Measurements from ENCODE around the gene PIGU. TPM values are rescaled to one million over a fixed set of nuclear protein-coding genes. Genes with fewer than 3 reads are reported as not detected.

The PIGU gene
- total and polyA plus RNA-seq, 2 donors = 17.3 to 19.1 TPM

GRCh38 chr20:34579191-34579978, 97.5 kb downstream of the PIGU start:
- H3K4me1 ChIP-seq (ENCODE audit: insufficient read depth) = no peaks in the 10 kb centered on the region
- H3K27ac ChIP-seq (ENCODE audit: low read depth) = no peak overlapping the region
- 66% methylated on average over 11 of the region's 11 CpGs for WGBS
- no peaks in the 10 kb centered on the region for H3K36me3 ChIP-seq (ENCODE audit: insufficient read depth)
- no peak for DNase-seq (ENCODE audit: extremely low spot score)
- no peak overlapping the region for H3K4me3 ChIP-seq (ENCODE audit: low read depth, low read length)

GRCh38 chr20:34578521-34578920, 98.4 kb downstream of the PIGU start:
- no peak overlapping the region for H3K4me3 ChIP-seq (ENCODE audit: low read depth, low read length)
- H3K36me3 ChIP-seq (ENCODE audit: insufficient read depth) = no peaks in the 10 kb centered on the region
- no peak for DNase-seq (ENCODE audit: extremely low spot score)
- H3K4me1 ChIP-seq (ENCODE audit: insufficient read depth) = no peaks in the 10 kb centered on the region
- 77% methylated on average over 6 of the region's 6 CpGs for WGBS
- H3K27ac ChIP-seq (ENCODE audit: low read depth) = no peak overlapping the region

GRCh38 chr20:34578025-34578424, 98.9 kb downstream of the PIGU start:
- H3K4me1 ChIP-seq (ENCODE audit: insufficient read depth) = no peaks in the 10 kb centered on the region
- WGBS = 55% methylated on average over 2 of the region's 2 CpGs
- H3K4me3 ChIP-seq (ENCODE audit: low read depth, low read length) = no peak overlapping the region
- DNase-seq (ENCODE audit: extremely low spot score) = no peak
- no peak overlapping the region for H3K27ac ChIP-seq (ENCODE audit: low read depth)
- no peaks in the 10 kb centered on the region for H3K36me3 ChIP-seq (ENCODE audit: insufficient read depth)

GRCh38 chr20:34577061-34577460, 99.8 kb downstream of the PIGU start:
- no peak overlapping the region for H3K4me3 ChIP-seq (ENCODE audit: low read depth, low read length)
- DNase-seq (ENCODE audit: extremely low spot score) = no peak
- no peak overlapping the region for H3K27ac ChIP-seq (ENCODE audit: low read depth)
- WGBS = 98% methylated on average over 4 of the region's 4 CpGs
- no peaks in the 10 kb centered on the region for H3K4me1 ChIP-seq (ENCODE audit: insufficient read depth)
- no peaks in the 10 kb centered on the region for H3K36me3 ChIP-seq (ENCODE audit: insufficient read depth)

- WGBS = 97% methylated on average over 4 of the region's 4 CpGs
- Histone ChIP-seq H3K36me3 (ENCODE audit: insufficient read depth) (no peaks in the 10 kb centered on the region), H3K4me3 (ENCODE audit: low read depth, low read length) (no peak overlapping the region), H3K4me1 (ENCODE audit: insufficient read depth) (no peaks in the 10 kb centered on the region), H3K27ac (ENCODE audit: low read depth) (no peak overlapping the region)
- no peak for DNase-seq (ENCODE audit: extremely low spot score)
These were observed 101.1 kb downstream of the PIGU start for GRCh38 chr20:34575756-34576155.

DNA sequence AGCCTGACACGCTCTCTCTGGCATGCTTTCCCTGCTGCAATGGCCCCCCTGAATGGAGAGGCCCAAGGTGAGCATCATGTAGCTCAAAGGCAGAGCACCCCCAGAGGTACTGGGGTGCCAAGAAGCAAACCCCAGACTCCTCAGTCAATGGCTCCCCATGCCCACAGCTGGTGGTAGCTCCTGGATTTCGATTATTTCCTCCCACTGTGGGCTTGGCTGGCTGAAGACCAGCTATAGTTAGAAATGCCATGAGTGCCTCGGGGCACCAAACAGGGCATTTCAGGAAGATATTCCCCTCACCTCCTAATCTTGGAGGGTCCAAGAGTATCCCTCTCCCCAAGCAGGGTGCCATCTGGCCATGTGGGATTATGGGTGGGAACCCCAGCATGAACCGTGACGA, 101.6 kb downstream of the PIGU start:
- DNase-seq (ENCODE audit: extremely low spot score) = no peak
- no peak overlapping the region for H3K4me3 ChIP-seq (ENCODE audit: low read depth, low read length)
- no peak overlapping the region for H3K27ac ChIP-seq (ENCODE audit: low read depth)
- no peaks in the 10 kb centered on the region for H3K36me3 ChIP-seq (ENCODE audit: insufficient read depth)
- no peaks in the 10 kb centered on the region for H3K4me1 ChIP-seq (ENCODE audit: insufficient read depth)
- WGBS = 96% methylated on average over 5 of the region's 5 CpGs

DNA sequence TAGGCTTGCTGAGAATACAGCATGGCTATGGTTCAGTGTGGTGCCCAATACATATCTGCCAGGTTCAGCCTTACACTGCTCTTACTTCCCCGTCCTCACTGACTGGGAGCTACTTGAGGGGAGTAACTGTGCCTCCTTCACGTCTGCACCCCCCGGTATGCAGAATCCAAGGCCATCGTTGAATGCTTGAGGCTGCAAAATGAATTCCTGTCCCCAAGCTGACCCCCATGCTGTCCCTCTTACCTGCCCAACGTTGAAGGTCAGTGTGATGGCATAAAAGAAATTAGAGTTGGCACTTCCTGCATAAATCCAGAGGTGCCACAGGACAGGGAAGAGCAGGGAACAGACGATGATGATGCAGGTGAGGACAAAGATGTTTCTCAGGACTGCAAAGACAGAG, 102.0 kb downstream of the PIGU start:
- DNase-seq (ENCODE audit: extremely low spot score) = no peak
- Histone ChIP-seq H3K4me3 (ENCODE audit: low read depth, low read length) (no peak overlapping the region), H3K36me3 (ENCODE audit: insufficient read depth) (no peaks in the 10 kb centered on the region), H3K27ac (ENCODE audit: low read depth) (no peak overlapping the region), H3K4me1 (ENCODE audit: insufficient read depth) (no peaks in the 10 kb centered on the region)
- WGBS = 91% methylated on average over 6 of the region's 6 CpGs

DNA sequence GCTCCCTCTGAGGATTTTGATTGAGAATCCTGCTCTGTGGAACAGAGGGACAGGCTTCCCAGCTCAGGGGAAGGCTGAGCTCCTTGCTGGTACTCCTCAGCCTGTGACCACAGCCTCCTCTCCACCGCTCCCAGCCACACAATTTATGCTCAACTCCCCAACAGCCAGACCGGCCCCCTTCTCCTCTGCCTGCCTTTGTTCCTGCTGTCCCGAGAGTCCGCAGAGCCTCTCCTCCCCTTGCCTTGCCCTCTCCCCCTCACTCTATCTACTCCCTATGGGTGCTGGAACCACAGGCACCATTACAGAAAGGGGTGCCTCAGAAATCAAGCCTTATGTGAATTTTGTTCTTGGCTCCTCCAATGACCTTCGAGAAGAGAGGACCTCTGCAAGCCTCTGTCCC, 102.5 kb downstream of the PIGU start:
- DNase-seq (ENCODE audit: extremely low spot score) = no peak
- Histone ChIP-seq H3K4me3 (ENCODE audit: low read depth, low read length) (no peak overlapping the region), H3K36me3 (ENCODE audit: insufficient read depth) (no peaks in the 10 kb centered on the region), H3K27ac (ENCODE audit: low read depth) (no peak overlapping the region), H3K4me1 (ENCODE audit: insufficient read depth) (no peaks in the 10 kb centered on the region)
- 96% methylated on average over 5 of the region's 5 CpGs for WGBS

DNA sequence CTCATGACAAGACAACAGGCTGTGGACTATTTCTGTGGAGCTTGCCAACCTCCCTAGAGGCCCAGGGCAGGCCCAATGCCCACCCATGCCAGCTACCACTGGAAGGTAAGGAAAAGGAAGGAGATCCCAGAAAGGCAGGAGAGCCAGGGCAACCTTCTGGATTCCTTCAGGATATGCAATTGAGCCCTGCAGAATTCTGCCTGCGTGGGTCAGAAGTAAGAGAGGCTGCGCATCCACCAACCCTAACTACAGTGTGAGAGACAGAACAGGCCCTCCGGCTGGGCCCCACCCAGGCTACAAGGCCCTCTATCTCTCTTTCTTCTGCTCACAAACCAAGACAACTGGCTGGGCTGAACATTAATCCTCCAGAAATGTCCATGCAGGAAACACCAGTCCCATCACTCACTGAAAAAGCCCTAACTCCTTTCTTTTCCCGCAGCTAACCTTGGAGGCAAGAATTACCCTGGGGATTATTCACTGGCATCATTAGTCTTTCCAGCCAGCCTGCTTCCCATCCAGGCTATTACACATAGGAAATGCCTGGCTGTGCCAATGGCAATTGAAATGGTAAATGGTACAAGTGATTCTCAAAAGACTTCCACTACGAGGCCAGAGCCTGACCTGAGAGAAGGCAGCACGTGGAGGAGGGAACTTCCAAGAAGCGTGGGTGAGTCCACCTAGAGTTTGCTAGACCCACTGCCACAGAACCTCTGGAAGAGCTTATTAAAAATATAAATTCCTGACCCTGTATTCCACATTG, 103.2 kb downstream of the PIGU start:
- 93% methylated on average over 7 of the region's 7 CpGs for WGBS

DNA sequence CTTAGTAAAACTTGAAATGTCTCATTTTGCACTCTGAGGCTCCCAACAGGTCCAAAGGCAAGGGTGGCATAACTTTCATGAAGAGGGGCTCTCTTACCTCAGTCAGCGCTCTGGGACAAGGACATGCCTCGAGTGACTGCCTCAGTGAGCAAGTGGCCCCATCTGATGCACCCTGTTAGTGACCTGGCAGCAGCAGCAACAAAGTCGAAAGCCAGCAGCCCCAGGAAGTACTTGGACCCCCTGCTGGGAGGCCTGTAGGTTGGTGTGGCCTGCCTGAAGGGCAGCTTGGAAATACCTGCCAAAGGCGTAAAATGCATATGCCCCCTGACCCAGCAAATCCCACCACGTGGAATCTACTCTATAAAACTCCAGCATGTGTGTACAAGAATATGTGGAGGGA, 105.1 kb downstream of the PIGU start:
- no peak overlapping the region for H3K4me3 ChIP-seq (ENCODE audit: low read depth, low read length)
- no peak for DNase-seq (ENCODE audit: extremely low spot score)
- no peaks in the 10 kb centered on the region for H3K36me3 ChIP-seq (ENCODE audit: insufficient read depth)
- no peak overlapping the region for H3K27ac ChIP-seq (ENCODE audit: low read depth)
- 87% methylated on average over 5 of the region's 5 CpGs for WGBS
- H3K4me1 ChIP-seq (ENCODE audit: insufficient read depth) = no peaks in the 10 kb centered on the region

More for the DNA sequence above, 103.2 kb downstream of the PIGU start:
- no peaks in the 10 kb centered on the region for H3K4me1 ChIP-seq (ENCODE audit: insufficient read depth)
- H3K36me3 ChIP-seq (ENCODE audit: insufficient read depth) = no peaks in the 10 kb centered on the region
- no peak overlapping the region for H3K27ac ChIP-seq (ENCODE audit: low read depth)
- H3K4me3 ChIP-seq (ENCODE audit: low read depth, low read length) = no peak overlapping the region
- DNase-seq (ENCODE audit: extremely low spot score) = no peak

DNA sequence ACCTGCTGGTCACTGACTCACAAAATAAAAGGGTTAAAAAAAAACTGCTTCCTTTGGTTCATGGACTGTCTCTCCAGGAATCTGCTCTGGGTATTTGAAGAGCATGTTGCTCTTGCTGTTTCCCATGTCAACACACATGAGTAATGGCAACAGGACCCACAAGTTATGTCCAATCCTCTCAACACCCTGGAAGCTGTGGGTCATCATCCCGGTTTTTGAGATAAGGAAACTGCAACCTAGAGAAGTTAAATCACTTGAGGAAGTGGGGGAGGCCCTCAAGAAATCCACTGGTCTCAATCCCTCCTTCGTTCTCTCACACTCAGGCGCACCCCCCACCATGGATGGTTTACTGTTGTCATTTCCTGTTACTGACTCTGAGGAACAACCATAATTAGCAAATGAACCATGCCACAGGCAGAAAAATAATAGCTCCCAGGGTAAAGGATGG, 106.0 kb downstream of the PIGU start:
- H3K27ac ChIP-seq (ENCODE audit: low read depth) = no peak overlapping the region
- no peaks in the 10 kb centered on the region for H3K4me1 ChIP-seq (ENCODE audit: insufficient read depth)
- no peak for DNase-seq (ENCODE audit: extremely low spot score)
- 49% methylated on average over 3 of the region's 3 CpGs for WGBS
- no peaks in the 10 kb centered on the region for H3K36me3 ChIP-seq (ENCODE audit: insufficient read depth)
- H3K4me3 ChIP-seq (ENCODE audit: low read depth, low read length) = no peak overlapping the region

GRCh38 chr20:34569598-34569997, 107.3 kb downstream of the PIGU start:
- DNase-seq (ENCODE audit: extremely low spot score) = no peak
- H3K27ac ChIP-seq (ENCODE audit: low read depth) = no peak overlapping the region
- H3K4me3 ChIP-seq (ENCODE audit: low read depth, low read length) = no peak overlapping the region
- H3K4me1 ChIP-seq (ENCODE audit: insufficient read depth) = no peaks in the 10 kb centered on the region
- H3K36me3 ChIP-seq (ENCODE audit: insufficient read depth) = no peaks in the 10 kb centered on the region
- WGBS = 97% methylated on average over 2 of the region's 2 CpGs

GRCh38 chr20:34567892-34568865, 108.7 kb downstream of the PIGU start:
- no peak overlapping the region for H3K27ac ChIP-seq (ENCODE audit: low read depth)

More at GRCh38 chr20:34567892-34568865, 108.7 kb downstream of the PIGU start:
- Histone ChIP-seq H3K4me3 (ENCODE audit: low read depth, low read length) (no peak overlapping the region), H3K4me1 (ENCODE audit: insufficient read depth) (no peaks in the 10 kb centered on the region), H3K36me3 (ENCODE audit: insufficient read depth) (no peaks in the 10 kb centered on the region)
- 91% methylated on average over 15 of the region's 15 CpGs for WGBS
- no peak for DNase-seq (ENCODE audit: extremely low spot score)

Measured in urinary bladder (tissue), 4 donors.